Activated B cell treated with CpG ODN at 0.5 μM for 24 hours (primary cell): Measurements from ENCODE around the gene GHRL. TPM values are rescaled to one million over a fixed set of nuclear protein-coding genes. Genes with fewer than 3 reads are reported as not detected.
A peak's percentile ranks its signal among the peaks of the same experiment; 100 is the strongest.

Experiments used
- ATAC-seq: fragments of 200-7000 bp; cut with Tn5 transposase; one replicate; pipeline ENCODE4 v1.10.0; 2021; ENCODE audit warnings: low read depth, mild to moderate bottlenecking, moderate library complexity
- CTCF ChIA-PET: fragments of 350-600 bp; sonication (Branson Sonifier 250); formaldehyde crosslinking; loops from one replicate; lab custom pipeline; 2021; ENCODE audit warnings: antibody characterized with exemption; lab: Charles Lee
- POLR2A ChIA-PET: fragments of 350-600 bp; sonication (Branson Sonifier 250); formaldehyde crosslinking; loops from one replicate; lab custom pipeline; 2021; ENCODE audit warnings: antibody characterized with exemption; lab: Charles Lee
- DNase-seq: peaks from one replicate; pipeline ENCODE4 v3.0.0; 2022
- H3K27ac Mint-ChIP-seq: one replicate; pipeline ENCODE4 v1.8.0; 2020; ENCODE audit warnings: mixed read lengths
- H3K27me3 Mint-ChIP-seq: one replicate; pipeline ENCODE4 v1.8.0; 2021; ENCODE audit warnings: mixed read lengths
- H3K36me3 Mint-ChIP-seq: one replicate; pipeline ENCODE4 v1.8.0; 2021; ENCODE audit warnings: low read depth, mixed read lengths
- H3K4me1 Mint-ChIP-seq: one replicate; pipeline ENCODE4 v1.8.0; 2021; ENCODE audit warnings: mixed read lengths
- H3K4me3 Mint-ChIP-seq: one replicate; pipeline ENCODE4 v1.8.0; 2020; ENCODE audit warnings: mild to moderate bottlenecking, mixed read lengths
- H3K9me3 Mint-ChIP-seq: one replicate; pipeline ENCODE4 v1.8.0; 2020; ENCODE audit warnings: mixed read lengths
- CTCF ChIP-seq: fragments of 200-600 bp; IDR thresholded peaks from one replicate; pipeline ENCODE4 v1.8.0; 2022; ENCODE audit warnings: antibody characterized with exemption, mild to moderate bottlenecking
- intact Hi-C: fragments of 100-400 bp; cut with micrococcal nuclease; formaldehyde crosslinking; loops from one replicate; pipeline ENCODE4 v1.15.1; 2024
- total RNA-seq: library from RNA; stranded (reverse); gene quantifications from 2 replicates; pipeline ENCODE4 v1.2.3, GENCODE V29; 2022

GHRL gene
- total RNA-seq, 1 donor from 2014 or later: 2.8 TPM

DNA sequence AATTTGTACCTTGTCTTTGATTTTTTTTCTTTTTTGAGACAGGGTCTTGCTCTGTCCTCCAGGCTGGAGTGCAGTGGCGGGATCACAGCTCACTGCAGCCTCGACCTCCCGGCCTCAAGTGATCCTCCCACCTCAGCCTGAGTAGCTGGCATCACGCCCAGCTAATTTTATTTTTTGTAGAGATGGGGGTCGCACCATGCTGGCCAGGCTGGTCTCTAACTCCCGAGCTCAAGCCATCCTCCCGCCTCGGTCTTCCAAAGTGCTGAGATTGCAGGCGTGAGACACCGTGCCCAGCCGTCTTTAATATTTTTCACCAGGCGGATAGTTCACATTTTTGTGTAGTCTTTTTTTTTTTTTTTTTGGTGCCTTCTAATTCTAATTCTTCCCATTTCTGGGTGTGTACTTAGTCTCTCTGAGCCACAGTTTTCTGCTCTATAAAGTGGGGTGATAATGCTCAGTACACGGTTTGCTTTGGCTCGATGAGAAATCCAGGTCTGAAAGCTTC, 45.0 kb downstream of the GHRL start:
- ChIA-PET CTCF (interaction anchor here (0.7 to 1.3 kb wide), 4 partner anchors 25 to 315 kb away, joined by 3 to 4 read pairs (median 4); partner anchors contain the start of gene BRK1), POLR2A (interaction anchor here (0.6 to 2.4 kb wide), 38 partner anchors 11 to 960 kb away, joined by 3 to 17 read pairs (median 6); partner anchors contain the start of genes ARPC4, BRK1, CRELD1 and EMC3)
- peaks cover 51% of the 10 kb centered on the region for H3K36me3 Mint-ChIP-seq
- peak overlapping the region; percentile 86 for H3K4me3 Mint-ChIP-seq
- H3K27ac Mint-ChIP-seq: peak overlapping the region; percentile 90
- H3K27me3 Mint-ChIP-seq: no peaks in the 10 kb centered on the region
- ATAC-seq (no peak), DNase-seq (no peak)
- no peak for TF ChIP-seq CTCF
- intact Hi-C loops: loop anchor here (1.0 to 5.0 kb wide), 13 partner anchors 45 to 851 kb away; partner anchors contain the start of genes BRK1, BRPF1, CRELD1 and FANCD2
- peaks cover 34% of the 10 kb centered on the region for H3K4me1 Mint-ChIP-seq
- H3K9me3 Mint-ChIP-seq: peaks cover 13% of the 10 kb centered on the region

DNA sequence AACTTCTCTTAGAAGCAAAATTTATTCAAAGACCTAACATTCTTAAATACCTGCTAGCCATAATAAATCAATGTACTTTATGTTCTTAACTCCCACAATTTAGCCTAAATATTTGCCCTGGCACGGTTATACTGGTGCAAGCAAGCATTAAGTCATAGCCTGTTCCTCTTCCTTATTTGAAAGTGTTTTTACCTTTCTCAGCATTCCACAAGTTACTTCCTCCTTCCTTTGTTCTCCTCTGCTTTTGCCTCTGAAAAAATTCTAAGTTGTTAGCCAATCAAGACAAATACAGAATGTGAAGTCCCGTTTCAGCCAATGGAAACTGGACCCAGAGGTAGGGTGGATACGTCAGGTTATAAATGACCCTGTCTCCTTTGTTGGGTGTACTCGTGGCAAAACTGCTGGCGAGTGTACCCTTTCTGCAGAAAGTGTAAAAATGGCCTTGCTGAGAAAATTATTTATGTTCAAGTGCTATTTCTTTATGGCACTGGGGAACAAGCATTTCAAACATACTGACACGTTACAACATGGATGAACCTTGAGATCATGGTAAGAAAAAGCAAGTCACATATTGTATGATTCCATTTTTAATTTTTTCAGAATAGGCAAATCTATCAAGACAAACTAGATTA, 47.5 kb downstream of the GHRL start:
- intact Hi-C loops: loop anchor here (5.0 kb wide), 1 partner anchor 233 kb away; no protein-coding TSS in a partner anchor
- Mint-ChIP-seq H3K27ac (no peak overlapping the region), H3K9me3 (peaks cover 13% of the 10 kb centered on the region), H3K4me3 (no peak overlapping the region), H3K27me3 (no peaks in the 10 kb centered on the region), H3K4me1 (peaks cover 26% of the 10 kb centered on the region), H3K36me3 (peaks cover 40% of the 10 kb centered on the region)
- CTCF ChIA-PET: no interaction called here
- no peak for DNase-seq
- POLR2A ChIA-PET: no interaction called here
- no peak for TF ChIP-seq CTCF
- no peak for ATAC-seq

- Mint-ChIP-seq H3K4me1 (peaks cover 16% of the 10 kb centered on the region), H3K4me3 (no peak overlapping the region), H3K36me3 (peaks cover 39% of the 10 kb centered on the region), H3K9me3 (peaks cover 13% of the 10 kb centered on the region), H3K27me3 (no peaks in the 10 kb centered on the region), H3K27ac (no peak overlapping the region)
- CTCF ChIA-PET: no interaction called here
- DNase-seq (no peak), ATAC-seq (no peak)
- POLR2A ChIA-PET: no interaction called here
- TF ChIP-seq CTCF: no peak
- intact Hi-C loops: no loop called here
These were observed 48.7 kb downstream of the GHRL start for GRCh38 chr3:10244009-10244408.

GRCh38 chr3:10242182-10243065, 50.3 kb downstream of the GHRL start:
- DNase-seq (no peak), ATAC-seq (no peak)
- H3K27ac Mint-ChIP-seq: peak overlapping the region; percentile 41
- H3K4me3 Mint-ChIP-seq: no peak overlapping the region
- no peaks in the 10 kb centered on the region for H3K27me3 Mint-ChIP-seq
- TF ChIP-seq CTCF: no peak
- intact Hi-C loops: no loop called here
- peaks cover 47% of the 10 kb centered on the region for H3K36me3 Mint-ChIP-seq
- peaks cover 5% of the 10 kb centered on the region for H3K4me1 Mint-ChIP-seq
- CTCF ChIA-PET: no interaction called here
- POLR2A ChIA-PET: no interaction called here
- peaks cover 13% of the 10 kb centered on the region for H3K9me3 Mint-ChIP-seq

GRCh38 chr3:10240799-10241198, 51.9 kb downstream of the GHRL start:
- DNase-seq (no peak), ATAC-seq (no peak)
- Mint-ChIP-seq H3K4me1 (peaks cover 5% of the 10 kb centered on the region), H3K27me3 (no peaks in the 10 kb centered on the region), H3K36me3 (peaks cover 55% of the 10 kb centered on the region), H3K27ac (no peak overlapping the region), H3K4me3 (no peak overlapping the region), H3K9me3 (peaks cover 11% of the 10 kb centered on the region)
- intact Hi-C loops: no loop called here
- ChIA-PET POLR2A (no interaction called here), CTCF (no interaction called here)
- no peak for TF ChIP-seq CTCF
